HG02840 (cell line): ENCODE data around the gene FAM131B.

Experiments used
- ATAC-seq: cut with Tn5 transposase; IDR thresholded peaks from one replicate; pipeline ENCODE4 v1.9.1; 2021; ENCODE audit warnings: mild to moderate bottlenecking, moderate library complexity, moderate number of reproducible peaks; ENCODE audit not compliant: unreplicated experiment, low FRiP score

Gene FAM131B

GRCh38 chr7:143383642-143383957 is 21.1 kb upstream of the FAM131B start:
- ATAC-seq = no peak

- no peak for ATAC-seq
These were observed 20.5 kb upstream of the FAM131B start for GRCh38 chr7:143382791-143383641.

GRCh38 chr7:143382126-143382790 is 19.7 kb upstream of the FAM131B start:
- ATAC-seq = no peak

GRCh38 chr7:143381427-143382125 is 19.1 kb upstream of the FAM131B start:
- ATAC-seq = peak; percentile 7

- peak; percentile 82 for ATAC-seq
These were observed 18.3 kb upstream of the FAM131B start, which contains the start of gene ZYX for GRCh38 chr7:143380646-143381426. Gene ZYX (plus strand): TSS chr7:143381345. CDS start chr7:143381572, 227 bp downstream.

- ATAC-seq = peak; percentile 50
These were observed 17.7 kb upstream of the FAM131B start for GRCh38 chr7:143380260-143380645.

- no peak for ATAC-seq
These were observed 17.2 kb upstream of the FAM131B start for GRCh38 chr7:143379611-143380259.

GRCh38 chr7:143376396-143376795 is 13.9 kb upstream of the FAM131B start:
- no peak for ATAC-seq

- no peak for ATAC-seq
These were observed 13.0 kb upstream of the FAM131B start for GRCh38 chr7:143375298-143376034.

GRCh38 chr7:143374561-143374960 is 12.0 kb upstream of the FAM131B start:
- ATAC-seq = no peak

- ATAC-seq = no peak
These were observed 10.8 kb upstream of the FAM131B start for GRCh38 chr7:143373255-143373794.

GRCh38 chr7:143372070-143372469 is 9.6 kb upstream of the FAM131B start:
- no peak for ATAC-seq

GRCh38 chr7:143369678-143370651 is 7.5 kb upstream of the FAM131B start:
- no peak for ATAC-seq

- ATAC-seq = no peak
These were observed 5.9 kb upstream of the FAM131B start for GRCh38 chr7:143368387-143368786.

- ATAC-seq = no peak
These were observed 5.5 kb upstream of the FAM131B start for GRCh38 chr7:143367972-143368371.

GRCh38 chr7:143363016-143363937 is 764 bp upstream of the FAM131B start:
- ATAC-seq = no peak
